B cell (primary cell): ENCODE measurements around the gene RAB24. TPM values are rescaled to one million over a fixed set of nuclear protein-coding genes. Genes with fewer than 3 reads are reported as not detected.

Experiments used
- ATAC-seq: fragments of 200-7000 bp; cut with Tn5 transposase; one replicate; pipeline ENCODE4 v1.10.0; 2021; ENCODE audit warnings: low read depth, mild to moderate bottlenecking, moderate number of reproducible peaks, moderate library complexity
- CTCF ChIA-PET: fragments of 350-600 bp; sonication (Branson Sonifier 250); formaldehyde crosslinking; loops from one replicate; lab custom pipeline; 2021; ENCODE audit warnings: antibody characterized with exemption, inconsistent platforms; lab: Charles Lee
- POLR2A ChIA-PET: fragments of 350-600 bp; sonication (Branson Sonifier 250); formaldehyde crosslinking; loops from one replicate; lab custom pipeline; 2021; ENCODE audit warnings: antibody characterized with exemption; lab: Charles Lee
- DNase-seq: peaks from one replicate; pipeline ENCODE4 v3.0.0; 2013
- H2AFZ ChIP-seq: 2 replicates; pipeline ENCODE4 v1.6.1; 2012; ENCODE audit warnings: mild to moderate bottlenecking, low read depth, low read length; ENCODE audit not compliant: insufficient read depth, poor library complexity, severe bottlenecking
- H3K27ac ChIP-seq, 2 donors: 1 replicate in 1 of 2; 2 replicates in 1 of 2; pipeline ENCODE4 v1.5.1; 2012 to 2013; ENCODE audit warnings: low read length in 2 of 2, mild to moderate bottlenecking in 2 of 2, moderate library complexity in 1 of 2
- H3K27me3 ChIP-seq, 4 experiments: fragments of 200-600 bp in 1 of 4; sonication (generic) in 1 of 4; replicated peaks in 1 of 4; 1 replicate in 2 of 4; 2 replicates in 2 of 4; pipeline versions ENCODE4 v1.6.1 to v1.7.0; 2013 to 2016; ENCODE audit warnings: low read length in 3 of 4, mild to moderate bottlenecking in 2 of 4, mixed read lengths in 1 of 4, moderate library complexity in 1 of 4; ENCODE audit not compliant: insufficient read depth in 4 of 4, control insufficient read depth in 3 of 4; ENCODE audit errors: control extremely low read depth in 1 of 4
- H3K36me3 ChIP-seq, 2 experiments: replicated peaks in 1 of 2; 1 replicate in 1 of 2; 2 replicates in 1 of 2; pipeline versions ENCODE4 v1.6.1 to v1.7.1; 2013; ENCODE audit warnings: low read length in 1 of 2; ENCODE audit not compliant: insufficient read depth in 2 of 2, control insufficient read depth in 1 of 2; ENCODE audit errors: control extremely low read depth in 1 of 2, extremely low read depth in 1 of 2
- H3K4me1 ChIP-seq, 2 donors: fragments of 200-600 bp in 1 of 2; sonication (generic) in 1 of 2; 1 replicate in 1 of 2; 2 replicates in 1 of 2; pipeline versions ENCODE4 v1.5.1 to v1.6.1; 2013 to 2017; ENCODE audit warnings: low read length in 2 of 2; ENCODE audit not compliant: control insufficient read depth in 2 of 2, insufficient read depth in 2 of 2
- H3K4me2 ChIP-seq: replicated peaks from 2 replicates; pipeline ENCODE3; 2012; ENCODE audit warnings: mild to moderate bottlenecking, low read depth, low read length; ENCODE audit not compliant: poor library complexity, severe bottlenecking
- H3K4me3 ChIP-seq, 5 experiments: fragments of 200-600 bp in 1 of 5; sonication (generic) in 1 of 5; 1 replicate in 3 of 5; 2 replicates in 2 of 5; pipeline versions ENCODE4 v1.5.1 to v1.7.0; 2011 to 2016; ENCODE audit warnings: low read length in 4 of 5, mild to moderate bottlenecking in 4 of 5, low read depth in 2 of 5, control low read depth in 1 of 5, moderate library complexity in 1 of 5; ENCODE audit not compliant: insufficient read depth in 1 of 5; ENCODE audit errors: control extremely low read depth in 1 of 5, extremely low read depth in 1 of 5
- H3K79me2 ChIP-seq: fragments of 200-600 bp; sonication (generic); one replicate; pipeline ENCODE4 v1.6.0; 2016; ENCODE audit warnings: low read length; ENCODE audit not compliant: control insufficient read depth, insufficient read depth
- H3K9ac ChIP-seq: fragments of 200-600 bp; sonication (generic); 2 replicates; pipeline ENCODE4 v1.6.1; 2017; ENCODE audit warnings: mild to moderate bottlenecking, low read length, moderate library complexity
- H3K9me3 ChIP-seq, 3 donors: one replicate each; pipeline versions ENCODE4 v1.6.1 to v1.7.1; 2013; ENCODE audit warnings: low read length in 2 of 3; ENCODE audit not compliant: control insufficient read depth in 2 of 3, insufficient read depth in 1 of 3; ENCODE audit errors: control extremely low read depth in 1 of 3
- H4K20me1 ChIP-seq: 2 replicates; pipeline ENCODE4 v1.6.0; 2012; ENCODE audit warnings: mild to moderate bottlenecking, low read length; ENCODE audit not compliant: insufficient read depth, control insufficient read depth, poor library complexity, severe bottlenecking
- H3K27ac Mint-ChIP-seq: one replicate; pipeline ENCODE4 v1.8.0; 2021; ENCODE audit warnings: mixed read lengths
- H3K27me3 Mint-ChIP-seq: one replicate; pipeline ENCODE4 v1.8.0; 2021; ENCODE audit warnings: mixed read lengths
- H3K4me1 Mint-ChIP-seq: one replicate; pipeline ENCODE4 v1.8.0; 2021; ENCODE audit warnings: mixed read lengths
- H3K4me3 Mint-ChIP-seq: one replicate; pipeline ENCODE4 v1.8.0; 2021; ENCODE audit warnings: mixed read lengths
- H3K9me3 Mint-ChIP-seq: one replicate; pipeline ENCODE4 v1.8.0; 2022; ENCODE audit warnings: mixed read lengths; ENCODE audit not compliant: insufficient read depth
- CTCF ChIP-seq: fragments of 200-600 bp; IDR thresholded peaks from one replicate; pipeline ENCODE4 v1.8.0; 2022; ENCODE audit warnings: antibody characterized with exemption, mild to moderate bottlenecking
- EZH2 ChIP-seq: IDR thresholded peaks from 2 replicates; pipeline ENCODE4 v1.6.1; 2012; ENCODE audit warnings: borderline replicate concordance, low read depth, mild to moderate bottlenecking, moderate library complexity, low read length; ENCODE audit not compliant: insufficient read depth, poor library complexity, severe bottlenecking
- WGBS: methylation state at CpG from one replicate; pipeline ENCODE4 v1.1.5; 2013; ENCODE audit warnings: missing lambda C conversion rate; ENCODE audit not compliant: insufficient coverage; 5-methylcytosine and 5-hydroxymethylcytosine counted together
- intact Hi-C: fragments of 100-400 bp; cut with micrococcal nuclease; formaldehyde crosslinking; loops from one replicate; pipeline ENCODE4 v1.10.0; 2022
- polyA minus RNA-seq: library from RNA; depleted of rRNA, polyadenylated mRNA; stranded (reverse); fragments of >200 nt; gene quantifications from 2 replicates; pipeline ENCODE4 v1.2.3, GENCODE V29; 2012
- polyA plus RNA-seq: library from polyadenylated mRNA; depleted of rRNA; stranded (reverse); fragments of >200 nt; gene quantifications from 2 replicates; pipeline ENCODE4 v1.2.3, GENCODE V29; 2012
- total RNA-seq, 2 donors: library from RNA; stranded (reverse); fragments of 120-200 nt in 1 of 2; gene quantifications; 1 replicate in 1 of 2; 2 replicates in 1 of 2; pipeline versions ENCODE4 v1.2.3 to v1.2.4, GENCODE V29; 2013 to 2022

The RAB24 gene
- 38.3 and 39.7 TPM in 2 replicates for total RNA-seq
- total RNA-seq (2013): 57.0 TPM
- 147 and 235 TPM in 2 replicates for polyA plus RNA-seq
- polyA minus RNA-seq: 17.6 and 43.7 TPM in 2 replicates

- peaks cover 76% of the 10 kb centered on the region for H3K4me1 Mint-ChIP-seq
- peak; percentile 91 for DNase-seq
- CTCF ChIA-PET: interaction anchor here (1.0 to 1.8 kb wide), 3 partner anchors 10 to 151 kb away, joined by 3 to 6 read pairs (median 3); no protein-coding TSS in a partner anchor
- Histone ChIP-seq H3K4me1 (peaks cover 60 to 79% of the 10 kb centered on the region in 2 donors), H3K79me2 (peaks cover 41% of the 10 kb centered on the region), H4K20me1 (peaks cover 26% of the 10 kb centered on the region), H3K9me3 (peaks cover 0 to 2% (median 0%) of the 10 kb centered on the region in 3 donors), H3K4me2 (peak within 1 kb of the TSS; percentile 87), H3K9ac (peak within 1 kb of the TSS; percentile 93), H3K36me3 (peaks cover 2 to 37% of the 10 kb centered on the region in 2 experiments), H3K4me3 (peak within 1 kb of the TSS; percentile 71 to 97 (median 91)), H3K27me3 (no peaks in the 10 kb centered on the region), H3K27ac (peak within 1 kb of the TSS; percentile 45 to 81), H2AFZ (peak within 1 kb of the TSS; percentile 93)
- peak within 1 kb of the TSS; percentile 95 for H3K4me3 Mint-ChIP-seq
- TF ChIP-seq EZH2 (no peak), CTCF (peak; percentile 64)
- under 1% methylated on average over 100 of the region's 100 CpGs for WGBS
- no peaks in the 10 kb centered on the region for H3K27me3 Mint-ChIP-seq
- H3K9me3 Mint-ChIP-seq: no peaks in the 10 kb centered on the region
- intact Hi-C loops: loop anchor here (5.0 kb wide), 3 partner anchors 191 to 299 kb away; partner anchors contain the start of genes B4GALT7 and DOK3
- POLR2A ChIA-PET: interaction anchor here (0.7 to 0.8 kb wide), 2 partner anchors 8 to 48 kb away, joined by 3 read pairs; partner anchors contain the start of gene LMAN2
- H3K27ac Mint-ChIP-seq: peak within 1 kb of the TSS; percentile 93
- ATAC-seq: peak; percentile 59
These were observed at the start of gene RAB24, which contains the start of gene PRELID1 for GRCh38 chr5:177303121-177303924. TSS of gene RAB24 (minus strand) at chr5:177303719. CDS start at chr5:177303288, 431 bp downstream. TSS of gene PRELID1 (plus strand) at chr5:177303799. CDS start at chr5:177303986, 187 bp downstream.
